CD1c-positive myeloid dendritic cell (primary cell): Measurements from ENCODE around the gene DHRS12.
"Not testable (repeated sequence)": the region's sequence is repeated elsewhere in the genome, so short reads cannot be mapped to it uniquely, and the experiment has no call there.

Source experiments
- DNase-seq: peaks from one replicate; pipeline ENCODE4 v3.0.0-alpha.2; 2016; ENCODE audit errors: extremely low spot score

DHRS12 gene

DNA sequence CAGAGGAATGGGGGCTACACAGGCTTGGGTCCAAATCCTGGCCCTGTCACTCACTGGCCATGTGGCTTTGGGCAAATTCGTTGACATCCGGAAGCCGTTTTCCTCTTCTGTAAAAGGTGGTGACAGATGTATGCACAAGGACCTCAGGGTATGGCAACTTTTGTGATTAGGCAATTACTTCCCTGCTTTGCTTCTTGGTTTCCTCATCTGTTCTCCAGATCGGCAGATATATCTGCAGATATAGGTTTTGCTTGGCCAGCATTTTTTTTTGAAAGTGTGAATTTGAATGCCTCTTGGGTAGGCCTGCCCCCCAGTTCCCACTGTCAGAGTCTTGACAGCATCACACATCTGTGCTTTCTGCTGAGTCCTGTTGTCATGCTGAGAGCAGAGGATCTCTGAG lies 23.3 kb upstream of the DHRS12 start:
- peak; percentile 32 for DNase-seq

- peak; percentile 33 for DNase-seq
These were observed 22.6 kb upstream of the DHRS12 start for GRCh38 chr13:51826606-51827005.

- DNase-seq: no peak
These were observed 21.8 kb upstream of the DHRS12 start for GRCh38 chr13:51825681-51826254.

- DNase-seq: peak; percentile 61
These were observed 21.2 kb upstream of the DHRS12 start for GRCh38 chr13:51825165-51825592.

GRCh38 chr13:51824712-51825111 lies 20.7 kb upstream of the DHRS12 start:
- not testable (repeated sequence) for DNase-seq

GRCh38 chr13:51823863-51824262 lies 19.9 kb upstream of the DHRS12 start:
- DNase-seq: no peak

GRCh38 chr13:51823359-51823758 lies 19.4 kb upstream of the DHRS12 start:
- no peak for DNase-seq

GRCh38 chr13:51822106-51822815 lies 18.3 kb upstream of the DHRS12 start:
- DNase-seq: no peak

GRCh38 chr13:51821606-51822005 lies 17.6 kb upstream of the DHRS12 start:
- DNase-seq: peak; percentile 48

DNA sequence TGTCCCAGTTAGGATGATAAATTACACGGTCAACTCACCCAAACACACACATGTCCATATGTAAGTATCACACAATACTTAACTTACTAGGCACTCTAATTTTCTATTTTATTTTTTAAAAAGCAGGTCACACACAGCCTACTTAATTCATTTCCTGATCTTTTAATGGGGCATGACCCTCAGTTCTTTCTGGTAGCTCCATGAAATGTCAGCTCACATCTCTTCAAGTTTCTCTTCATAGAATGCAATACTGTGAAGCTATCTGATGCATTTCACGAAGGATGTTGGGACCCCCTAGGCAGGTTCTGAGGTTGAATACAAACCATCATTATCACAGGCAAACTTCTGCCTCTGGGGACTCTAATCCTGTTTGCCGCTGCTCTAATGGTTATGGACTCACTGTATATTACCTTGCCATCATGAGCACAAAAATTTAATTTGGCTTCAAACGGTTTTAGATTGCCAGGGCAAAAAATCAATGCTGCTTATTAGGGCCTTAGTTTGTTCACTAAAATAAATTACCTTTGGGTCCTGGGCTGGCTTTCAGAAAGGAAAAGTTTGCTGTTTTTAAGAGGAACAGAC lies 16.1 kb upstream of the DHRS12 start:
- DNase-seq: no peak

GRCh38 chr13:51819544-51819943 lies 15.6 kb upstream of the DHRS12 start:
- no peak for DNase-seq

DNA sequence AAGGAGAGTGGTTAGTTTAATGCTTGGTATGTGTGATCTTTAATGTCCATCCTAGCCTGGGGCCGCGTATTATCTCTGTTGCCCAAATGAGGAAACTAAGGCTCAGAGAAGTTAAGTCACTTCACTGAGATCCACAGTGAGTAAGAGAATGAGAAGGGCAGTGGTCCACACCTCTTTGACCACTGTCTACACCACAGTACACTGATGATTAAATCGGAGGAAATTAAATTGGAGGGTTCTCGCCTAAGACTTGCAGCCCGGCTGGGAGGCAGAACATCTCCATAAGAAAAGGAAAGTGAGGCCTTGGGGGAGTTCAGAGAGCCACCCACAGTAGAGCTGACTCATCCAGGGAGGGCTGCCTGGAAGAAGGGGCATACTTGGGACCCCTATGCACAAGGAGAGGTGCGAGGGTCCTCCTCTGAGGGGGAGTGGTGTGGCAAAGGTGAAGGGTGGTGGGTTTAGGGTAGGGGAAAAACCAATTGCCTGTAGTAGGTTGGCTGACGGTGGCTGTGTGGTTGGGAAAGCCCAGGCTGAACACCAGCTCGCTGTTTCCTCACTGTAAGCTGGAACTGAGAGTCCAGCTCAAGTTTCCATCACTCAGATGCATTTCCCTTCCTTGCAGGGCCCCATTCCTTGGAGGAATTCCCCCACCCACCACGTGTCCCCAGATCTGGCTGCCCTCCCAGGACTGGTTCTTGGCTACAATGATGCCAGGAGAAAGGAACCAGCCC lies 15.0 kb upstream of the DHRS12 start:
- DNase-seq: peak; percentile 78

- DNase-seq: no peak
These were observed 14.3 kb upstream of the DHRS12 start for GRCh38 chr13:51818276-51818675.

GRCh38 chr13:51817717-51818116 lies 13.8 kb upstream of the DHRS12 start:
- DNase-seq: no peak

DNA sequence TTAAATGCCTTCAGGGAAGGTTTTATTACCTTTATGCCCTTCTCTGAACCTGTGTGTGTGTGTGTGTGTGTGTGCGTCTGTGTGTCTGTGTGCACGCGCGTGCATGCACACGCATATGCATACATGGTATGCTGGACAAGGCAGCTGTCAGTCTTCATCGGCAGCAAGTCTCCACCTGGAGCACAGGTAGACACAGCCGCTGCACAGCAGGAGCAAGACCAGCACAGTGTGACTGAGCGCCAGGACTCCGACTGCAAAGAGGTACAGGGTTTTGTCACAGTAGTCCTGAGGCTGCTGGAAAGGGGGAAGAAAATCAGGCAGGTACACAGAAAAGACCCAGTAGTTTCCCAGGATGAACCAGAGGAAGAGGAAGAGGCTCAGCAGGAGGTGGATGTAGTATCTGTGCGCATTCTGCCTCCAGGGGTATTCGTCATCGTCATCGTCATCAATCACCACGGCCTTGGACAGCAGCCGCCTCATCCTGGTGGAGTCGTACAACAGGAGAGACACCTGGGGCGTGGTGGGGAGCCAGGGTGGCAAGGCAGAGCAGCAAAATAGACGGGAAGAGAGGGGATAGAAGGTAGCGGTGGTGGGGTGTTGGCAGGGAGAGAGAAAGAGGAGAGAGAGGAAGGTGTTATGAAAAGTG lies 12.8 kb upstream of the DHRS12 start:
- no peak for DNase-seq

GRCh38 chr13:51815848-51816247 lies 11.9 kb upstream of the DHRS12 start:
- DNase-seq: no peak

DNA sequence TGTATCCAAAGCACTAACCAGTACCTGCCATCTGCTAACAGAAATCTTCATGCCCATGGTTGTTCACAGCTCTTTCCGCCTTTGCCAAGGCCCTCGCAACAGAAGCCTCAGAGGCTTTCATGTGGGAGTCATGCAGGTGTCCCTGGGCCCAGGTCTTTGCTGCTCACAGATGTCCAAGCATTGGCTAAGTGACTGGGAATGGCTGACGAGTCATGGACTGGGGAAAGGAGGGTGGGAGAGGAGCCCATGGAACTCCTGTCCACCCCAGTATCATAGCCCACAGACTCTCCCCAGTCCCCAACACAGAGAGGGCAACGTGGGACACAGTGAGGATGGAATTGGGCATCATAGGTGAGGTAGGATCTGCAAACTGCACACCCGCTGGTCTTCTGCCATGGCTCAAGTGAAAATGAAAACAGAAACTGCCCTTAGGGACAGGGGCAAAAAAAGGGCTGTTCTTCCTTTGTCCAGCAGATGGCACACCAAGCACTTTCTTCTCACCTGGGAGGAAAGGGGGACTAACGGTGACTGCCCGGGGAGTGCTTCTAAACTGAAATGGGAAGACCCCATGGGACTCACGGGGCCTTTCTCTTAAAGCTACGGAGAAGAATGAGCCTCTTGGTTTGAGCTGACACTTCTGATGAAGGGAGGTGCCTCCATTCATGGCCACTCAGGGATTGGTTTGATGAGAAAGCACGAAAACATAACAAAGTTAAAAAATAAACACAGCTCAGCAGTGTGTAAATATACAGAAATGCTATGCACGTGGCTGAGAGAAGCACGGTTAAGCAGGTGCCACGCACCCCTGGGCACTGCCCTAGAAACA lies 11.1 kb upstream of the DHRS12 start:
- DNase-seq: peak; percentile 76

DNA sequence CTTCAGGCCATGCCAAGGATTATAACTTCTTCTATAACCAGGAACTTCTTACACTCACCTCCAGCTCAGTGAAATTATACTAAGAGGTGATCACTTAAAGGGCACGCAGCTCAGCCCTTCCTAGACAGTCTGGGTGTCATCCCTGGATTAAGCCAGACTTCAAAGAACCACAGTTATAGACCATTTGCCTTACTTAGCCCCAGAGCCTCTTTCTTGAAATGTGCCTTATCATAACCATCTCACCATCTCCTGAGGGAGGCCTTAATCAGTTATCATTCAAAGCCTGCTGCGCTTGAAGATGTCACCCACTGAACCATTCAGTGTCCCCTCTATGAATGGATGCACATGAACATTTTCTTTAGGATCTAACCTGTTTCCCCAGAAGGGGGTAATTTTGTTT lies 10.1 kb upstream of the DHRS12 start:
- DNase-seq: no peak

- DNase-seq: peak; percentile 49
These were observed 8.0 kb upstream of the DHRS12 start for GRCh38 chr13:51811920-51812451.

GRCh38 chr13:51811046-51811445 lies 7.1 kb upstream of the DHRS12 start:
- no peak for DNase-seq

GRCh38 chr13:51808811-51809210 lies 4.8 kb upstream of the DHRS12 start:
- DNase-seq: no peak
